Retinal pigment epithelial cell (primary cell): ENCODE data around the gene PSMF1.
"Not testable (repeated sequence)": the region's sequence is repeated elsewhere in the genome, so short reads cannot be mapped to it uniquely, and the experiment has no call there.

Source experiments
- DNase-seq: peaks from one replicate; pipeline ENCODE4 v3.0.0-alpha.2; 2010; ENCODE audit warnings: low read depth
- H3K4me3 ChIP-seq: 2 replicates; pipeline ENCODE4 v1.5.1; 2011; ENCODE audit warnings: mild to moderate bottlenecking, low read length, control low read depth, moderate library complexity
- CTCF ChIP-seq: conservative IDR thresholded peaks from 2 replicates; pipeline ENCODE4 v1.5.1; 2011; ENCODE audit warnings: low read depth, low read length, control low read depth, inconsistent platforms

The PSMF1 gene

GRCh38 chr20:1210501-1210900 is 92.1 kb downstream of the PSMF1 start:
- no peak overlapping the region for H3K4me3 ChIP-seq
- no peak for TF ChIP-seq CTCF
- DNase-seq: no peak

DNA sequence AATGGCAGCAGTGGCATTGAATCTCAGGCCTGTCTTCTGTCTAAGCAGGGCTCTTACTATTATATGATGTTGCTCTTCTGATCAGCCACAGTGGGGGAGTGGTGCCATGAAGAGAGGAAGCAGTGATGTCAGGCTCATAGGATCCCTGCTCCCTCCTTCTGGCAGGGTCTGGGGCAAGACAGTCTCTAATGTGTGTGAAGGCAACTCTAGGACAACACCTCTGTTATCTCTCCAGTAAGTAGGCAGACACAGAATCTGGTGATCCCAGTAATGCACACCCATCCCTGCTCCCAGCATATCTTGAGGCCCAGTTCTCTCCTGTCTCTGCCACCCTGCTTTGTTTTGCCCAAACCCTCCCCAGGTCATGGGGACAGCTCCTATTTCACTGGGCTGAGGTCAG is 93.6 kb downstream of the PSMF1 start:
- DNase-seq: no peak
- H3K4me3 ChIP-seq: no peak overlapping the region
- TF ChIP-seq CTCF: no peak

- DNase-seq: no peak
- no peak overlapping the region for H3K4me3 ChIP-seq
- TF ChIP-seq CTCF: peak; percentile 90
Observed at GRCh38 chr20:1212607-1213396, 94.4 kb downstream of the PSMF1 start.

DNA sequence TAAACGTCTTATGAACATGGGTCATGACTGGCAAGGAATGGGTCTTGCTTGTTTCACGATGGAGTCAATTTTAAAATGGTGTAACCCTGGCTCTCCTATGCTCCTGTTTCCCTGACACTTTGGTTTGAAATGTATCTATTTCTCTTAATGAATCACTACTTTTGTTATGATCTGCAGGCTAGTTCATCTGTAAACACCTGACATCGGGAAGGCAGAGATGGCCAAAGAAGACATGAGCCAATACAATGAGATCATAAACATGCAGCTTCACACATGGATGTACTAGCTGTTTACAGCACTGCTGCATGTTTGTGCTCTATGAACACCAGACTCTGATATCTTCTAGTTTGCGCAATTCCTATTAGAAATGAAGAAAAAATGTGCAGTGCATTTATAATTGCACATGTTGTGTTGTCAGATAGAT is 96.4 kb downstream of the PSMF1 start:
- no peak for TF ChIP-seq CTCF
- no peak overlapping the region for H3K4me3 ChIP-seq
- DNase-seq: no peak

DNA sequence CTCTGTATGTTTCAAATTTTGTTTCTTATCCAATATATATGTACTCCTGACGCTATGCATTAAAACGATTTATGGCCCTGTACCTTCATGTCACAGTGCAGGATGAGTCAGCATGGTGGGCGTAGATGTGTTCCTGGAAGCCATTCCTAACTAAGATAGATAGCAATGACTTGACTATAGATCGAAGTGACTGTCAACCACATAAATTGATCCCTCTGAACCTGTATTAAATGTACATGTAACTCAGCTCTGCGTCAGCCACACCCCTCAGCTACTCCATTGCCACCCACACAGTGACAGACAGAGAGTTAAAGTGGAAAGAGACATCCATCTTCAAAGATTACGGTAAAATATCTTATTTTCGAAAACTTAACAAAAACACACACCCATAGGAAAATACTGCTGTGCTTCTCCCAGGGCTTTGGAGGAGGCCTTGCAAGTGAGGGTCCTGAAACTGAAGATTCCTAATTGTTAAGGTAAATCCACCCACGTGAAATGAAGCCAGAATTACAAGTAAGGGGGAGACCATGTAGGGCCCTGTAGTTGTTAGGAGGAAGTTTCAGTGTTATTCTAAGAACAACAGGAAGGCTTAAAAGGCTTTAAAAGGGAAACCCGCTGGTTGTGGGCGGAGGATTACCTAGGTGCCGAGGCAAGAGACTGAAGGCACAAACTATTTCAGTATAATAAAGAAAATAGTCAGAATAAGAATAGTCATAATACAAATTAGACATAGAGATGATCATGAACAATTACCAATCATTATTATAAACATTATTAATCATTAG is 97.2 kb downstream of the PSMF1 start:
- DNase-seq: no peak
- TF ChIP-seq CTCF: no peak

GRCh38 chr20:1216527-1217427 is 98.4 kb downstream of the PSMF1 start:
- not testable (repeated sequence) for DNase-seq, H3K4me3 ChIP-seq

More for the DNA sequence above, 97.2 kb downstream of the PSMF1 start:
- H3K4me3 ChIP-seq: no peak overlapping the region
